Activated CD8-positive, alpha-beta memory T cell treated with anti-CD3 and anti-CD28 coated beads for 4 hours (primary cell): Measurements from ENCODE around the gene AMPD3.
"Not testable (repeated sequence)": the region's sequence is repeated elsewhere in the genome, so short reads cannot be mapped to it uniquely, and the experiment has no call there.

Experiments
- DNase-seq, 2 donors: peaks; one replicate each; pipeline ENCODE4 v3.0.0-alpha.2; 2020; ENCODE audit warnings: low read depth in 2 of 2

AMPD3 gene

DNA sequence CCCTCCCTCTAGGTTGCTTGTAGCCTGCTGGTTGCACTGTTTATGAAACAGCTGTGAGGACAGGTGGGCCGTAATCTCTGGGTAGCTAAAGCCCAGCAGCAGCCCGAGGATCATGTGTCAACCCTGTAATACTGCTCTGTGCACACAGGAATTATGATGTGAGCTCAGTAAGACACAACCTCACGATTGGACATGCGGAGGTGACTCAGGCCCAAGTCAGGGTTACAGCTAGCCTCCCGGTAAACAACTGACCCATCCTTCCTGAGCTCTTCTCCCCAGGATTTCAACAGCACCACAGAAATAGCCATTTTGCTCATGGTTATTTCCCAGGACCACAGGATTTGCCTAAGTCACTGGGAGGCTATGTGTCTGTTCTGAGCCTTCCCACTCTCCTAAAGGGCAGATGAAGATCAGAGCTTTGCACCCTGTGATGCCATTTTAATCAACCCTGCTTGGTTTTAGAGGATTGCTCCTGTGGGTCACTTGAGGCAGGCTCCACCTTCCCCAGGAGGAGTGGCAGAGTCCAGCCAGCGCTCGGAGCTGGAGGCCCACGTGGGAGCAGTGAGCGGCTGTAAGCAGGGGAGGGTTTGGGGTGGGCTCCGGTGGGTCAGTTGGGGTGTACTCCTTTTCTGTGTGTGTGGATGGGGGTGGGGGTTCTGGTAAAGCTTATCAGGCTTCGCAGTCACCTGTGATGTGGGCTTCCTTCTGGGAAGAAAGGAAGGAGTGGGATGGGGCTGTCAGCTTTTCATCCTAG is at the start of gene AMPD3:
Gene AMPD3, plus strand, starts transcription at position 387 of the 754 bp plus-strand sequence. CDS start 6,256 bp downstream, outside the sequence.
- no peak for DNase-seq

DNA sequence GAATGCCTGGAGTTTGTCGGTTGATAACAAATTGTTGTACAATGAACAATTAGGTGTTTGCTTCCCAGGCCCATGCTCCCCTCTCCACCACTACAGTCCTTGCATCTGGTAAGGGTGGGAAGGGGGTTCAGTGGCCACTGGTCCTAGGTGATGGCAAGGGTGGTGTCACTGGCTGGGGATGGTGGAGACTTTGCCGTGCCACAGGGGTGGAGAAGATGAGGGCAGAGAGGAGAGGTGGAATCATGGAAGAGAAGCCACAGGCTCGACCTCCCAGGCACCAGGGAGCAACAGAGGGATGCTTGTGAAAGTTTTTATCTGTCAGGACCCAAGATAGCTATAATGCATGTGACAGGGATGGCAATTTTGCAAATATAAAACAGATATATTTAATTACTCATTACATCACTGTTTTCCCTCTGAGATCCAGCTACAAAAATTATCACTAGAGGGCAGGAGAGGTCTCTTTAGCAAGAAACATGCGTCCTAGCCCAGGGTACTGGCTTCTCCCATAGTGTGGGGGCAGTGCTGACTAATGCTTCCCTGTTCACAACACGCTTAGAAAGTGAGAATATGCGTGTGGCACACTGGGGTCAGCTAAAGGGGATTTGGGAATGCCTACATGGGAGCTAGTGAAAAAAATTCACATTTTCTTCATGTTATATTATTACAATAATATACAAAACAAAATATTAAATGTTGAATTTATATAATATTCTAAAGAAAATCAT is 49.0 kb upstream of the AMPD3 start:
- peak; percentile 6 to 49 for DNase-seq

DNA sequence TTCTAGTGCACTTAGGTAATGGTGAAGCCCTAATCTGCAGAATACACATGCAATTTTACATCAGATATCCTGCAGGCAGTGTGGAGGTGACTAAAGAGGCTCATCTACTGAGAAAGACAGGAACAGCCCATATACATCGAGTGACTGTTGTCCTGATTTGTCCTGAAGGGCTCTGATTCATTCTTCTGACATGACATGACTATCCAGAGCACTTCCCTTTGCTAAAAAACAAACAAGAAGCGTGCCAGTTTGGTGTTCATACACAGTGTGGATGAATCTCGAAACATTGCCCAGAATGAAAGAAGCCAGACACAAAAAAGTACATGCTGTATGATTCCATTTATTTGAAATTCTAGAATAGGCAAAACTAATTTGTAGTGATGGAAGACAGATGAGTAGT is 48.0 kb upstream of the AMPD3 start:
- no peak for DNase-seq

DNA sequence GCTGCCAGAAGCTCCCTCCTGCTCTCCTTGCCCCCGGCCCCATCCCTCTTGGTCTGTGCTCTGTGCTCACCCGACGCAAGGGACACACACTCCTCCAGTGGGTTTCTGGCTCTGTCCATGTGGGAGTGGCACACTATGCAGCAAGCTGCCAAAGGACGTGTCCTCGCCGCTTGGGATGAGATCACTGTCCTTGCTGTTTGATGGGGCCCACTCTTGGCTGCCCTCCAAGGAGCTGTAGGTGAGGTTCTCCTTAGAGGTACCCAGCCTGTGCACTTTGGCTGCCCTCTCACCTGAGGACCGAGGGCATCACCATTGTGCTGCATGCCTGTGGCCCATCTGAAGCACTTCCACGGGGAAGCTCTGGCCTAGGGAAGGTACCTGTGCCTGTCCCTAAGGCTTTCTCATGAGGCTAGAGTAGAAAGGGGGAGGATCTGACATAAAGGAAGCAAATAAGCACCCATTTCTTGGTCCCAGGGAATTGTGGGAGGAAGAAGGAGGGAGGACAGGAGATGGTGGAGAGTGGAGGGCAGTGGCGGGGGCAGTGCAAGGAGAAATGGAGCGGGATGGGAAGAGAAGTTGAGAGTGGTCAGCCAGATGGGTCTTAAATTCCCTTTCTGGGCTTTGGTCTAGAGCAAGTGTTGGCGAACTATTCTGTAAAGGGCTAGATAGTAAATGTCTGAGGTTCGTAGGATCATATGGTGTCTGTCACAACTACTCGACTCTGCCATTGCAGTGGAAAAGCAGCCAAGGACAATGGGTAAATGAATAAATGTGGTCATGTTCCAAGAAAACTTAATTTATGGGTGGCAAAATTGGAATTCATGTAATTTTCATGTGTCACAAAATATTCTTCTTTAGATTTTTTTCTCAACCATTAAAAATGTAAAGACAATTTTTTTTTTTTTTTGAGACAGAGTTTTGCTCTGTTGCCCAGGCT is 47.0 kb upstream of the AMPD3 start:
- DNase-seq = no peak

DNA sequence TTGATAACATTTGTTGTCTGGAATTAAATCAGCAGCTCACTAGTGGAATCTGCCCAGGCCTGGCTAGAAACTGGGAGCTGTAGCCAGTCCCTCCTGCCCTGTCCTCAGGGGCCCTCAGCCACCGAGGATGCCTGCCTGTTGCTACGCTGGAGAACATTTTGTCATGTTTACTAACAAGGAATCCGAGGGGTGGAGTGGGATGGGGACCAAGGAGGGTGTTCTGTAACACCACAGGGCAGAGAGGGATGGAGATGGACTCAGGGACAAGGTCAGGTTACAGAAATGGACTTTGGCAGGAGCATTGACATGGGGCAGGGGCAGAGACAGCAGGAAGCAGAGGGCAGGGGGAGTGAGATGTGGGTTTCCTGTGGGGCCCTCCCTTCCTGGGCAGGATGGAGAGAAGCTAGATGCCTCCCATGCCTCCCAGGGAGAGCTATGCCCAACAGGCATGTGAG is 45.8 kb upstream of the AMPD3 start:
- no peak for DNase-seq

DNA sequence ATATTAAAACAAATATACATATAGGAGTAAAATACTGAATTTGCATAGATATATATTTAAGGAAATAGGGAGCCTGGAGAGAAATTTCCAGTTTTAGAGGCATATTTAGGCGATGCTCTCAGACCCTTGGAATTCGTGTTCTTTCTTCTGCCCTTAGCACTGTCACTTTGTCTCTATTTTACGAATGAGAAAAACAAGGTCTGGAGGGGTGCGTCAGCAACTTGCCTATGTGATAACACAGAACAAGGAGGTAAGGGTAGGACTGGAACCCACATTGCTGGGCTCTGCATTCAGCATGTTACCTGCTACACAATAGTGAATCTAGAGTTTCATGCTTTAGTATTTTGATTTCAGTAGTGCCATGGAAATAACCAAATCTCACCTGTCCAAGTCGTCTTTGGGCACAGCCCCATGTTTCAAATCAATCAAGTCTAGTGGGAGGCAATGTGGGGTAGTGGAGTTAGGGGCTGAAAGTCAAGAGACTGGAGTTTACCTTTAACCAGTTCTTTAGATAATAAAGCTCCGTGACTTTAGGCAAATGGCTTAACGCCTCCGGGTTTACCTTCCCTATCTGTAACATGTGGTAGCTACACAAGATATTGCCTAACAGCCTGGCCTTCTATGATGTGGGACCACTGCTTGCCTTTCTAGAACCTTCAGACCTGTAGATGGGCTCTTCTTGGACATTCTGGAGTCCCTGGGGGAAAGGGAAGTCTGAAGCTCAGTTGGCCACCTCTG is 44.8 kb upstream of the AMPD3 start:
- no peak for DNase-seq

DNA sequence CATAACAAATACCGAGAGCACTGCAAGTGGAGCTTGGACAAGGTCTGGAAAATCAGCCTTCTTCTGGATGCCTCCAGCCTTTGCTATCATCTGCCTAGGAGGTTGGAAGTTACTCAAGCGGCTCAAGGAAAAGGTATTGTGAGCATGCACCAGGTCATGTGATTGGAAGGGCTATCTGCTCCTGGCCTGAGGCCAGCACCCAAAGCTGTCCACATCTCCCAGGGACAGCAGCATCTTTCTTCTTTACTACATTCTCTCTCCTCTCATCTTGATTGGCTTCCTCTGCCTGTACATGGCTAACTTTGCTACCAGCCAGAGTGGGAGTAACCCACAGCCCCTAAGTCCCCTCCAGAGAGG is 44.2 kb upstream of the AMPD3 start:
- DNase-seq = no peak

DNA sequence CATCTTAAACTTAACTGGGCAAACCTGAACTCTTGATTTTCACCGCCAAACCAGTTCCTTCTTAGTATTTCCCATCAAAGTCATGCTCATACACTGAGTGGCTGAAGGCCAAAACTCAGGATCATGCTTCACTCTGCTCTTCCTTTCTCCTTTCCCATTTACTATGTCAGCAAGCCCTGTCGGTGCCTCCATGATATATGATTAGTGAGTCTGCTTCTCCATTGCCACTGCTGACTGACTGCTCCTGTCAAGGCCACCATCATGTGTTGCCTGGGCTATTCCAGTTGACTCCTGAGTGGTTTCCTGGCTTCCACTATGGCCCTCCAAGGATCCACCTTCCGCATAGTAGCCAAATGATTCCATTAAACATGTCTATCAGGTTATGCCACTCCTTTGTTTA is 42.8 kb upstream of the AMPD3 start:
- DNase-seq = no peak

DNA sequence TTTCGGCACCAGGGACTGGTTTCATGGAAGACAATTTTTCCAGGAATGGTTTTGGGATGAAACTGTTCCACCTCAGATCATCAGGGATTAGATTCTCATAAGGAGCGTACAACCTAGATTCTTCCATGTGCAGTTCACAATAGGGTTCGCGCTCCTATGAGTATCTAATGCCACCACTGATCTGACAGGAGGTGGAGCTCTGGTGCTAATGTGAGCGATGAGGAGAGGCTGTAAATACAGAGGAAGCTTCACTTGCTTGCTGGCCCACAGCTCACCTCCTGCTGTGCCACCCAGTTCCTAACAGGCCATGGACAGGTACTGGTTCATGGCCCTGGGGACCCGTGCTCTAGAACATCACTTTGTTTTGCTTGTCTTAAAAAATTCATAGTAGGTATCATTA is 41.8 kb upstream of the AMPD3 start:
- DNase-seq = peak; percentile 6 to 11

DNA sequence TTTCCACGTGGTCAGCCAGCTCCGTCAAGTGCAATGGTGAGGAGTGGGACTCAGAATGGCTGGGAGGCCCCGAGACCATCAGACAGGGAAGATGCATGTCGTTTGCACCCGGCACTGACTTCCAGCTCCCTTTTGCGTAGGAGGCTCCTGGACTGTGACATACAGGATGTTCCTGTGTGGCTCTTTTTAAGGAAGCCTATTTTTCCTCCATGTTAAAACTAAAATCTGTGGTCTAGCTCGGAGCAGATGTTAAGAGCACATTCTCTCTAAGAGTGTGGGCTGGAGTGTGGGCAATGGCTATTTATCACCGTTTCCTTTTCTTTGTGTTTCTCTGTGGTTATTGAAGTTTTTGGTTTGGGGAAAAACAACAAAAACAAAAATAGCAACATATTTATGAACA is 40.9 kb upstream of the AMPD3 start:
- DNase-seq = no peak

DNA sequence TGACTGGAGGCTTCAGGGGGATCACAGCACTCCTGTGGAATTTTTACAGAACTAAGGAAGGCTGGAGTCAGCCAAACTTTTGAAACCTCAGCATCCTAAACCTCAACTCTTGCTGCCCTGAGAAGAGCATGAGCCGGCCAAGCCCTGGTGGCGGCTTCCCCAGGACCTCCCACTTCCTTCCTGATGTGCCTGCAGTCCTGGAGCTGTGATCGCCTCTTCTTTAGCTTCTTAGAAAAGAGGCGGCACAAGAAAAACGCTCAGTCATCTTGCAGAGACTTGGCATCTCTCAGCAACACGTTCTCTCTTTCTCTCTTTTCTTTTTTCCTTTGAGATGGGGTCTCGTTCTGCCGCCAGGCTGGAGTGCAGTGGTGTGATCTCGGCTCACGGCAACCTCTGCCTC is 40.4 kb upstream of the AMPD3 start:
- no peak for DNase-seq

DNA sequence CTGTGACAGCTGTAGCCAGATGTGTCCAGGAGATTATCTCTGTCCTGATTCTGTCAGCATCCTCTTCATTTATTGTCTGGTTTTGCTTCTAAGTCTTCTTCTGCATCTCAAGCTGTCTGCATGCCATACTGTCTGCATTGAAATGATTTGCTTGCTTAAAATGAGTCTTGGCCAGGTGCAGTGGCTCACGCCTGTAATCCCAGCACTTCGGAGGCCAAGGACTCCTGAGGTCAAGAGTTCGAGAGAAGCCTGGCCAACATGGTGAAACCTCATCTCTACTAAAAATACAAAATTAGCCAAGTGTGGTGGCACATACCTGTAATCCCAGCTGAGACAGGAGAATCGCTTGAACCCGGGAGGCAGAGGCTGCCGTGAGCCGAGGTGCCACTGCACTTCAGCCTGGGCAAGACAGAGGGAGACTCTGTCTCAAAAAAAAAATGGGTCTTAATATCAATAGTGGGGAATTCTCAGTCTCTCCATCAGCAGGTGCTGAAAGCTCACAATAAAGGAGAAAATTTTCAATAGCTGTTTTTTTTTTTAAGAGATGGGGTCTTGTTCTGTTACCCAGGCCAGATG is 39.2 kb upstream of the AMPD3 start:
- no peak for DNase-seq

DNA sequence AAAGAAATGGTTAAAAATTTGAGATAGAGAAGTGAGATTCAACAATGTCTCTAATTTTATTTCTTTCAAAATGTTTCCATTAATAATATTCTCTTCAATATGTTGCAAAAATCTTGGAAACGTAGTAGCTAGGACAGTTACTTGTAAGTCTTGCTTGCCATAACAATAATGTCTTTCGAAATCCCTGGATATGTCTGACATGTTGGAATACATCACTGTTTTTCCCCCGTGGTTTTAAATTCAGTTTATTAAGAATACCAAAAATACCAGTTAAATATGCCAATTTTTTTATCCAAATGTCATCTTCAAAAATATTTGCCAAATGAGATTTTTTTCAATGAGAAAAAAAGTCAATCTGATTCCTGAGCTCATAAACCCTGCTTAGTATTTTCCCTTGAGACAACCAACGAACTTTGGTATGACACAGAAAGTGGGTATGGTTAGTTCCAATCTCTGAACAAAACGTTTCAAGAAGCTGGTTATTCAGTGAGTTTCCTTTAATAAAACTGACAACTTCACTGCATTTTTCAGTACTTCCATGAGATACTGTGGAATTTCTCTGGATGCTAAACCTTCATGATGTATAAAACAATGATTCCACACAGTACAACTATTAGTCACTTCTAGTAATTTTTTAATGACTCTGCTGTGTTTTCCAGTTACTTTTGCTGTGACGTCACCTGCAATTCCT is 36.7 kb upstream of the AMPD3 start:
- no peak for DNase-seq

DNA sequence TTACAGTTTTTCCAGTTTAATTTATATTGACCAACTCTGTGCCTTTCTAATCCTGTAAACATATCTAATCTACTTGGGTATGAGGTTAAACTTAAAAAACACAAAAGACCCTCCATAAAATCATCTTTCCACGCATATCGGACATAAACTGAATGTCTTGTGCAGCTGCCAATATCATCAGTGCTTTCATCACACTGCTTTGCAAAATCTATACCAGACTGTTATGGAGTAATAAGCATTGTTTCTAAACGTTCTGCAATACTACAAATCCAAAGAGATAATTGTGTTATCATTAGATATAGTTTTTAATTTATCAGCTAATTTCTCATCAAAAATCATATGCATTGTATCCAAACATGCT is 36.1 kb upstream of the AMPD3 start:
- DNase-seq = no peak

DNA sequence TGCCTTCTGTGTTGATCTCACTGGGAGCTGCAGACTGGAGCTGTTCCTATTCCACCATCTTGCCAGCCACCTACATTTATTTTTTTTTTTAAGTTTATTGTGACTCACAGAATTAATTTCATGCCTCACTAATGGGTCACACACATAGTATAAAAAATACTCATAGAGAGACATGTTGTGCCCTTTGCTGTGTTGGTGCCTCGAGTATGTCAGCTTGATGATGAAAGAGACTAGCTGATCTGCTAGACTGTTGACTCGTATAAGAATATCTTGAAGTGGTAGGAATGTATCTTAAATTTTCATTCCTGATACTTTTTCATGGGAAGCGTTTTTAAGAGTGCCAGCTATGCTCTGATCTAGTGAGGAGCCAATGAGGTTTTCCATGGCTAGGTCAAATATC is 28.6 kb upstream of the AMPD3 start:
- no peak for DNase-seq

DNA sequence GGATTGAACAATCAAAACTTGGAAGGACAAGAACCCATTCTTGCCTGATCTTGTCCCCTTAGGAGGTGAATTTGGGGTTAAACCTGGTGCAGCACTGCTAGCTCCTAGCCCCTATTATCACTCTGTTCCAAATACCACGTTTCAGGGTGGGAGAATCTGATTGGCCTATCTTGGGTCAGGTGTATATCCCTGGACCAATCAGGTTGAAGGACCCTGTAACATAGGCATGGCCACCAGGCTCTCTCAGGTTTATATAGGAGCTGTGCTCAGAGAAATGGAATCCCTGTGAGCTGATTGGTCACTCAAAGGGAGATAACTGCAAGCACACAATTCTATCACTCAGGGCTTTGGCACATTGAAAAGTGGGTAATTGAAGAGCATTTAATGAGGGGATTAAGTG is 26.6 kb upstream of the AMPD3 start:
- no peak for DNase-seq

DNA sequence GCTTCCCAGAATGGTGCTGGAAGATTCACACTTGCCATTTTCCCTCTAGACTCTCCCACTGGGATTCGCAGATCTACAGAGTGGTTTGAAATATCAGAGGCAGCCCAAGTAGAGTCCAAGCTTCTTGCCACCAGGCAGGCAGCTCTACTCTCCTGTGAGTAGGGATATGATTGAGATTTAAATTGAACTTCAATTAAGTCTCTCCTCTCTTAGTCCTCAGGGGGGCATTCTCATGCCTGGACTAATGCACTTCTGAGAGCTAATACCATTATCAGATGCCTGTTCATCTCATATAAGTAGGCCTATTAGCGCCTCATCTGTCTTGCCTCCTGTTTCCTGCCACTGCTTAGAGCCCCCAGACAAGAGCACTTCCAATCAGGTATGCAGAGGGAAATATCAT is 25.5 kb upstream of the AMPD3 start:
- no peak for DNase-seq

DNA sequence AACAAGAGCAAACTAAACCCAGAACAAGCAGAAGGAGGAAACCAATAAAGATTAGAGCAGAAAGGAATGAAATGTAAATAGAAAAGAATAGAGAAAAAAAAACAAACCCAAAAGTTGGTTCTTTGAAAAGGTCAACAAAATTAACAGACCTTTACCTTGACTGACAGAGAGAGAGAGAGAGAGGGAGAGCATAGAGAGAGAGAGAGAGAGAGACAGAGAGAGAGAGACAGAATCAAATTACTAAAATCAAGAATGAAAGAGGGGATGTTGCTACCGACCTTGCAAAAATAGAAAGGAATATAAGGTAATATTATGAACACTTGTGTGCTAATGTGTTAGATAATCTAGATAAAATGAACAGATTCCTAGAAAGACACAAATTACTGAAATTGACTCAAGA is 22.6 kb upstream of the AMPD3 start:
- no peak for DNase-seq

DNA sequence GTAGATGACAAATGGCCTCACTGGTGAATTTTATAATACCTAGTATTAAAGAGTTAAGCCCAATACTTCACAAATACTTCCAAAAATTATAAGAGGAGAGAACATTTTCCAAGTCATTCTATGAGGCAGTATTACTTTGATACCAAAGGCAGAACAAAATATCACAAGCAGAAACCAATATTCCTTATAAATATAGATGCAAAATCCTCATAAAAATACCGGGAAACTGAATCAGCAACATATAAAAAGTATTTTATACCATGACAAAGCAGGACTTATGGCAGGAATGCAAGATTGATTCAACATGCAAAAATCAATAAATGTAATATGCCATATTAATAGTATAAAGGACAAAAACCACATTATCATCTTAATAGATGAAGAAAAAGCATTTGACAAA is 22.1 kb upstream of the AMPD3 start:
- DNase-seq = no peak

DNA sequence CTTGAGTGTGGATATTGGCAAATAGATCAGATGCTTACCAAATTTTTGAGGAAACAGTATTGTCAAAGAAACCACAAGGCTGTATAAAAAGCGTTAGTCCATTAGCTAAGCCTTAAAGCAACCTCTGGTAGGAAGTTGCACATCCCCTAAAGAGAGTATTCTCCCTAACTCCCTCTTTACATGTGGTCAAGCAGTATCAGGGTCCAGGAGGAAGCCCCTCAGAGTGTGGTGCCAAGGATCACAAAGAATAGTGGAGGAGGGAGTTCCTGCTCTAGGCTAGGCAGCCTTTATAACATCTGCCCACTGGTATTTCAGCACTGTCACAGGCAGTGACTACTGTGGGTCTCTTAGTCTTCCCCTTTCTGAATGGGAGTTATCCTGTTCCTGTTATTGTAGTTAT is 18.8 kb upstream of the AMPD3 start:
- DNase-seq = no peak

DNA sequence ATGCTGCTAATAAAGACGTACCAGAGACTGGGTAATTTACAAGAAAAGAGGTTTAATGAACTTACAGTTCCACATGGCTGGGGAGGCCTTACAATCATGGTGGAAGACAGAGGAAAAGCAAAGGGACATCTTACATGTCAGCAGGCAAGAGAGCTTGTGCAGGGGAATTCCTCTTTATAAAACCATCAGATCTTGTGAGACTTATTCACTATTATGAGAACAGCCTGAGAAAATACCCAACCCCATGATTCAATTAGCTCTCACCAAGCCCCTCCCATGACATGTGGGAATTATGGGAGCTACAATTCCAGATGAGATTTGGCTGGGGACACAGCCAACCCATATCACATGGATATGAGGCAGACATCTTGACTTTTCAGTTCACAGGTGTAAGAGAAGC is 18.4 kb upstream of the AMPD3 start:
- DNase-seq = not testable (repeated sequence)
